Activated naive CD4-positive, alpha-beta T cell treated with anti-CD3 and anti-CD28 coated beads, Interleukin-2, amount 10 ng/mL, durations not matched to agents 7 days and 5 days (primary cell): ENCODE measurements around the gene HAPSTR1.
"Not testable (repeated sequence)": the region's sequence is repeated elsewhere in the genome, so short reads cannot be mapped to it uniquely, and the experiment has no call there.

ENCODE experiments used
- CTCF ChIA-PET: fragments of 350-600 bp; sonication (Branson Sonifier 250); formaldehyde crosslinking; loops from one replicate; lab custom pipeline; 2021; ENCODE audit warnings: antibody characterized with exemption; lab: Charles Lee
- DNase-seq: peaks from one replicate; pipeline ENCODE4 v3.0.0-alpha.2; 2020
- H3K27ac Mint-ChIP-seq: one replicate; pipeline ENCODE4 v1.8.0; 2021; ENCODE audit warnings: mild to moderate bottlenecking, moderate library complexity, mixed read lengths
- H3K27me3 Mint-ChIP-seq: one replicate; pipeline ENCODE4 v1.8.0; 2021; ENCODE audit warnings: mild to moderate bottlenecking, mixed read lengths
- H3K36me3 Mint-ChIP-seq: one replicate; pipeline ENCODE4 v1.8.0; 2021; ENCODE audit warnings: mixed read lengths
- H3K4me1 Mint-ChIP-seq: one replicate; pipeline ENCODE4 v1.8.0; 2021; ENCODE audit warnings: mixed read lengths
- H3K4me3 Mint-ChIP-seq: one replicate; pipeline ENCODE4 v1.8.0; 2021; ENCODE audit warnings: mild to moderate bottlenecking, moderate library complexity, mixed read lengths
- H3K9me3 Mint-ChIP-seq: one replicate; pipeline ENCODE4 v1.8.0; 2021; ENCODE audit warnings: mixed read lengths

The HAPSTR1 gene, protein sequence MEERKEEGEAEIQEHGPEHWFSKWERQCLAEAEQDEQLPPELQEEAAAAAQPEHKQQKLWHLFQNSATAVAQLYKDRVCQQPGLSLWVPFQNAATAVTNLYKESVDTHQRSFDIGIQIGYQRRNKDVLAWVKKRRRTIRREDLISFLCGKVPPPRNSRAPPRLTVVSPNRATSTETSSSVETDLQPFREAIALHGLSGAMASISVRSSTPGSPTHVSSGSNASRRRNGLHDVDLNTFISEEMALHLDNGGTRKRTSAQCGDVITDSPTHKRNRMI

GRCh38 chr16:9090960-9091866, at the start of gene HAPSTR1:
TSS of gene HAPSTR1 (plus strand) at chr16:9091644. CDS start at chr16:9092045, 401 bp downstream.
- peak; percentile 99 for DNase-seq
- Mint-ChIP-seq H3K4me3 (peak within 1 kb of the TSS; percentile 99), H3K27ac (peak within 1 kb of the TSS; percentile 99), H3K27me3 (no peaks in the 10 kb centered on the region), H3K36me3 (peaks cover 31% of the 10 kb centered on the region), H3K4me1 (peaks cover 32% of the 10 kb centered on the region), H3K9me3 (no peaks in the 10 kb centered on the region)
- CTCF ChIA-PET = interaction anchor here (0.8 kb wide), 1 partner anchor 14 kb away, joined by 3 read pairs; no protein-coding TSS in a partner anchor

DNA sequence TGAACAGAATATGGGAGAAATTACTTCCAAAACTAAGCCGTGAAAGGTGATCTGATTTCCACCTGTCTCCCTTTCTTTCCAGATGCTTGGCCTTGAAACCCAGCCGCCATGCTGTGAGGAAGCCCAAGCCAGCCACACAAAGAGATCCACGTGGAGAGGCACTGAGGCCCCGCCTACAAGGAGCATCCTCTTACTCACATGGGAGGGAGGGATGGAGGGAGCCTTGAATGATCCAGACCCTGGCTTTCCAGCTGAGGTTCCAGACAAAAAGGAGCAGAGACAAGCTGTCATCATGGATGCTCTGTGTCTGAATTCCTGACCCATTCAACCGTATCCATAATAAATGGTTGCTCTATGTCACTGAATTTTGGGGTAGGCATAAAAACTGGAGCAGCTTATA, 48.9 kb upstream of the HAPSTR1 start:
- DNase-seq = no peak
- Mint-ChIP-seq H3K4me3 (no peak overlapping the region), H3K4me1 (no peaks in the 10 kb centered on the region), H3K27ac (no peak overlapping the region), H3K36me3 (no peaks in the 10 kb centered on the region), H3K27me3 (peaks cover 9% of the 10 kb centered on the region), H3K9me3 (peaks cover 4% of the 10 kb centered on the region)
- CTCF ChIA-PET = interaction anchor here (0.6 kb wide), 1 partner anchor 98 kb away, joined by 4 read pairs; no protein-coding TSS in a partner anchor

DNA sequence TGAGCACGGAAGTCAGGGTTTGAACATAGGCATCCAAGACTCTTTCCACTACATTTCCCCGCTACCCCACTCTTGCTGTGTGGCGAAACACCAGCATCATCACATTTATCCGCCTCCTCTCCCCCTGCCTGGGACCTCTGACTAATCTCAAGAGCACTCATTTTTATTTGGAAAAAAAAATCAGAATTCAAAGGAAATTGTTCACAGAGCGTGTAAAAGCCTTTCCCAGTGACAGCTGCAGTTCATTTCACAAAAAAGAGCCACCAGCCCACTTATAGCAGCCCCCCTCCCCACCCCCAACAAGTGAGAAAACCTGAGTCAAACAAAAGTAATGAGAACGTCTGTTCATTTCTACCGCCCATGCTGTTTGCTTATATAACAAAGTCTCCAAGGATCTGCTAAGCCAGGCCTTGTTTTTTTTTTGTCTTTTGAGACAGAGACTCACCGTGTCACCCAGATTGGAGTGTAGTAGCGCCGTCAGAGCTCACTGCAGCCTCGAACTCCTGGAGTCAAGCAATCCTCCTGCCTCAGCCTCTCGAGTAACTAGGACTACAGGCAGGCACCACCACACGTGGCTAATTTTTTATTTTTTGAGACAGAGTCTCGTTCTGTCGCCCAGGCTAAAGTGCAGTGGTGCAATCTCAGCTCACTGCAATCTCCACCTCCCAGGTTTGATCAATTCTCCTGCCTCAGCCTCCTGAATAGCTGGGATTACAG, 48.3 kb upstream of the HAPSTR1 start:
- no peak for DNase-seq
- Mint-ChIP-seq H3K4me3 (no peak overlapping the region), H3K36me3 (no peaks in the 10 kb centered on the region), H3K27ac (peak overlapping the region; percentile 33), H3K4me1 (peaks cover 5% of the 10 kb centered on the region), H3K27me3 (peaks cover 9% of the 10 kb centered on the region), H3K9me3 (peaks cover 4% of the 10 kb centered on the region)
- CTCF ChIA-PET = interaction anchor here (0.6 kb wide), 1 partner anchor 99 kb away, joined by 4 read pairs; no protein-coding TSS in a partner anchor

- H3K27me3 Mint-ChIP-seq, H3K4me3 Mint-ChIP-seq, CTCF ChIA-PET, H3K4me1 Mint-ChIP-seq, DNase-seq, H3K9me3 Mint-ChIP-seq, H3K36me3 Mint-ChIP-seq, H3K27ac Mint-ChIP-seq: not testable (repeated sequence)
Observed at GRCh38 chr16:9045562-9045961, 45.9 kb upstream of the HAPSTR1 start.

- no peak overlapping the region for H3K27ac Mint-ChIP-seq
- DNase-seq = no peak
- H3K4me1 Mint-ChIP-seq = peaks cover 8% of the 10 kb centered on the region
- H3K27me3 Mint-ChIP-seq = no peaks in the 10 kb centered on the region
- no peak overlapping the region for H3K4me3 Mint-ChIP-seq
- CTCF ChIA-PET = interaction anchor here (1.1 kb wide), 1 partner anchor 38 kb away, joined by 4 read pairs; no protein-coding TSS in a partner anchor
- H3K9me3 Mint-ChIP-seq = peaks cover 4% of the 10 kb centered on the region
- no peaks in the 10 kb centered on the region for H3K36me3 Mint-ChIP-seq
Observed at GRCh38 chr16:9046667-9047055, 44.8 kb upstream of the HAPSTR1 start.

DNA sequence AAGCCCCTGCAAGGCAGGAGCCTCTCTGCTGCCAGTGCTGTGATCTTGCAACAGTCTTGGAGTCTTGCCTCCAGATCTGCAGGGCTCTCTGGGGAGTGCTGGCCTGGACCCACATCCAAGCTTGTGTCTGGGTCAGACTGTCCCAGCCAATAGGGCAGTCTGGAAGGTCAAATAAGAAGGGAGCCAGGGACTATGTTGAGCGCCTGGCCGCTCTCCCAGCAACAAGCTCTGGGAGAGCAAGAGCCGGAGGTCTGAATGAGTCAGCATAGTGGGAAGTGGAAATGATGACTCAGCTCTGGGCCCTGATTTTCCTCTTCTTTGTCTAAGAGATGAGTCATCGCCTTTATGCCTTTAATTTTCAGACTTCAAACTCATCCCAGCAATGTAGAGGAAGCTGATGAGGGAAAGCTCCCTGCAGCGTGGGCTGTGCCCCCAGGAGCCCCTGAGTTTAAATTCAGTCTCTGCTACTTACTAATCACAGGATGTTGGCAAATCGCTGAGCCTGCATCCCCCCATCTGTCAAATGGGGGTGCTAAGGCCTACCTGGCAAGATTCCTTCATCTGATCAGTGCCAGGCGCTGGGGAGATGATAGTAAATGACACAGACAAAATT, 43.6 kb upstream of the HAPSTR1 start:
- H3K9me3 Mint-ChIP-seq = peaks cover 4% of the 10 kb centered on the region
- peaks cover 8% of the 10 kb centered on the region for H3K4me1 Mint-ChIP-seq
- no peaks in the 10 kb centered on the region for H3K36me3 Mint-ChIP-seq
- DNase-seq = peak; percentile 45
- no peak overlapping the region for H3K4me3 Mint-ChIP-seq
- peaks cover 7% of the 10 kb centered on the region for H3K27me3 Mint-ChIP-seq
- CTCF ChIA-PET = no interaction called here
- H3K27ac Mint-ChIP-seq = no peak overlapping the region

GRCh38 chr16:9048302-9048700, 43.1 kb upstream of the HAPSTR1 start:
- H3K36me3 Mint-ChIP-seq = no peaks in the 10 kb centered on the region
- no peak overlapping the region for H3K4me3 Mint-ChIP-seq
- H3K9me3 Mint-ChIP-seq = peaks cover 4% of the 10 kb centered on the region
- H3K27me3 Mint-ChIP-seq = peaks cover 12% of the 10 kb centered on the region
- peaks cover 8% of the 10 kb centered on the region for H3K4me1 Mint-ChIP-seq
- DNase-seq = no peak
- CTCF ChIA-PET = no interaction called here
- no peak overlapping the region for H3K27ac Mint-ChIP-seq

- Mint-ChIP-seq H3K36me3 (no peaks in the 10 kb centered on the region), H3K4me3 (no peak overlapping the region), H3K27me3 (peaks cover 15% of the 10 kb centered on the region), H3K9me3 (peaks cover 4% of the 10 kb centered on the region), H3K27ac (no peak overlapping the region), H3K4me1 (peaks cover 8% of the 10 kb centered on the region)
- CTCF ChIA-PET = interaction anchor here (0.5 to 1.6 kb wide), 4 partner anchors 9 to 41 kb away, joined by 3 to 7 read pairs (median 4); no protein-coding TSS in a partner anchor
- no peak for DNase-seq
Observed at GRCh38 chr16:9049241-9049640, 42.2 kb upstream of the HAPSTR1 start.

- Mint-ChIP-seq H3K4me1 (peaks cover 8% of the 10 kb centered on the region), H3K27ac (no peak overlapping the region), H3K9me3 (peaks cover 4% of the 10 kb centered on the region), H3K4me3 (no peak overlapping the region), H3K27me3 (peaks cover 15% of the 10 kb centered on the region), H3K36me3 (no peaks in the 10 kb centered on the region)
- peak; percentile 28 for DNase-seq
- CTCF ChIA-PET = interaction anchor here (0.5 to 1.6 kb wide), 4 partner anchors 8 to 42 kb away, joined by 3 to 7 read pairs (median 4); no protein-coding TSS in a partner anchor
Observed at GRCh38 chr16:9050102-9050830, 41.2 kb upstream of the HAPSTR1 start.

DNA sequence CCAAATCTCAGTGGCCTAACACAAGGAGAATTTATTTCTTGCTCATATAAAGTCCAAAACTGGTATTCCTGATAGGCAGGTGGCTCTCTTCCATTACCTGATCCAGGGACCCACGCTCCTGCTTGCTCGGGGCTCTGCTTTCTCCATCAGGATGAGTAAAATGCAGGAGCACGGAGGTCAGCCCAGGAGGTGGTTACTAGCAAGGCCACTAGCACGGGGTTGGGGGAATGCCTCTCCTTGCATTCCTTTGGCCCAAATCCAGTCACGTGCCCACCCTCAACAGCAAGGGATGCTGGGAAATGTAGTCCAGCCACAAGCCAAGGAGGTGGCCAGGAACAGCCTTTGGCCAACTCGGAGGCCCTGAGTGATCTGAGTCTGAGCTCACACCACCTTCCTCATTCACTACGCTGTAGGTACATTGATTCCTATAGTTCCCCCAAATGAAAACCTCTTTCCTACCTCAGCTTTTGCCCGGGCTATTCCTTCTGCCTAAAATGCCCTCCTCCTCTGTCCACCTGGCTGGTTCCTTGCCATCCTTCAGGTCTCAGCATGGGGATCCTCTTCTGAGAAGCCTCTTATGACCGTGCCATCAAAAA, 38.3 kb upstream of the HAPSTR1 start:
- Mint-ChIP-seq H3K27ac (no peak overlapping the region), H3K4me1 (peaks cover 3% of the 10 kb centered on the region), H3K36me3 (no peaks in the 10 kb centered on the region), H3K4me3 (no peak overlapping the region), H3K9me3 (no peaks in the 10 kb centered on the region), H3K27me3 (peaks cover 19% of the 10 kb centered on the region)
- no peak for DNase-seq
- CTCF ChIA-PET = no interaction called here

GRCh38 chr16:9054460-9054859, 37.0 kb upstream of the HAPSTR1 start:
- H3K27me3 Mint-ChIP-seq = peaks cover 24% of the 10 kb centered on the region
- no peaks in the 10 kb centered on the region for H3K9me3 Mint-ChIP-seq
- H3K4me3 Mint-ChIP-seq = no peak overlapping the region
- DNase-seq = no peak
- H3K36me3 Mint-ChIP-seq = no peaks in the 10 kb centered on the region
- H3K27ac Mint-ChIP-seq = no peak overlapping the region
- CTCF ChIA-PET = no interaction called here
- H3K4me1 Mint-ChIP-seq = no peaks in the 10 kb centered on the region

DNA sequence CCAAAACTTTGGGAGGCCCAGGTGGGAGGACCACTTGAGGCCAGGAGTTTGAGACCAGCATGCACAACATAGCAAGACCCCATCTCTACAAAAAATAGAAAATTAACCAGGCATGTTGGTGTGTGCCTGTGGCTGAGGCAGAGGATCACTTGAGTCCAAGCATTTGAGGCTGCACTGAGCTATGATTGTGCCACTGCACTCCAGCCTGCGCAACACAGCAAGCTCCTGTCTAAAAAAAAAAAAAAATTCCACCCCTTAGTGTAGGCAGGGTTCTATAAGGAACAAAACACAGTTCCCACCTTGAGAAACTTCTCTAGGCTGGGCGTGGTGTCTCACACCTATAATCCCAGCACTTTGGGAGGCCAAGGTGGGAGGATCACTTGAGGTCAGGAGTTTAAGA, 36.3 kb upstream of the HAPSTR1 start:
- Mint-ChIP-seq H3K27ac (no peak overlapping the region), H3K27me3 (peaks cover 24% of the 10 kb centered on the region), H3K36me3 (no peaks in the 10 kb centered on the region), H3K4me3 (no peak overlapping the region), H3K9me3 (no peaks in the 10 kb centered on the region), H3K4me1 (no peaks in the 10 kb centered on the region)
- DNase-seq = no peak
- CTCF ChIA-PET = no interaction called here

- Mint-ChIP-seq H3K27ac (no peak overlapping the region), H3K27me3 (peaks cover 25% of the 10 kb centered on the region), H3K9me3 (no peaks in the 10 kb centered on the region), H3K4me1 (peaks cover under 1% of the 10 kb centered on the region), H3K36me3 (no peaks in the 10 kb centered on the region), H3K4me3 (no peak overlapping the region)
- DNase-seq = no peak
- CTCF ChIA-PET = no interaction called here
Observed at GRCh38 chr16:9055661-9056060, 35.8 kb upstream of the HAPSTR1 start.
